GM19023 (cell line): ENCODE results near the gene MCTP1.
A peak's percentile ranks its signal among the peaks of the same experiment; 100 is the strongest.

ENCODE experiments used
- ATAC-seq: cut with Tn5 transposase; IDR thresholded peaks from one replicate; pipeline ENCODE4 v1.9.1; 2021; ENCODE audit warnings: mild to moderate bottlenecking, moderate library complexity; ENCODE audit not compliant: unreplicated experiment

The MCTP1 gene

DNA sequence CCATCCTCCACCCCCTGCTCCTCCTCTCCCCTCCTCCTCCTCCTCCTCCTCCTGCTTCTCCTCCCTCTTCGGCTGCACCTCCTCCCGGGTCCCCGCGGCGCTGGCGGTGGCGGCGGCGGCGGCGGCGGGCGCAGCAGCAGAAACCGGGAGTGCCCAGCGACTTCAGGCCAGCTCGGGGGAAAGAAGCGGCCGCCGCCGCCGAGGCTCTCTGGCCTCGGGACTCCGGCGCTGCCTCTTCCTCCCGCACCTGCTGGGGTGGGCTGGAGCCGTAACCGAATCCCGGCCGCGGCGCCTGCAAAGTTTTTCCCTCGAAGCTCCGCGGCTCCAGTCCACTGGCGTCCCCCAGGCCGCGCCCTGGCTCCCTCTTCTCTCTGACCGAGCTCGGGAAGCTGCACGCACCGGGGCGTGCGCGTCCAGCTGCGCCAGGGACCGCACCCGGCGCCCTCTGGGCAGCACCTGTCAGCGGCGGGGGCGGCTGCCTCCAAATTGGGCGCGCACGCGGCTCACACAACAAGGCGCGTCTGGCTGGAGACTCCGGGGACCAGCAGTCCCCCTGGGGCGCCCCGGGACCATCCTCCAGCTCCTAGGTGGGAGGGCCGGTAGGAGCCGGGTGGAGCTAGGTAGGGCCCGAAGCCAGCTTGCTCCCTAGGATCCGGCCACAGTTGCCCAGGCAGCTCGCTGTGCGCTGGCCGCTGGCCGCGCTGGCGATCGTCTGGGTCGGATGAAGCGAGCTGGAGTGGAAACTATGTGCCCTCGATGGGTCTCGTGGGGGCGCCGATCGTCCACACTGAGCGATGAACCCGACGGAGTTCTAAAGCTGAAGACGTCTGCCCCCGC, at the start of gene MCTP1:
TSS of gene MCTP1 (minus strand) at position 523 of the 837 bp plus-strand sequence.
- ATAC-seq, result peak; percentile 34

DNA sequence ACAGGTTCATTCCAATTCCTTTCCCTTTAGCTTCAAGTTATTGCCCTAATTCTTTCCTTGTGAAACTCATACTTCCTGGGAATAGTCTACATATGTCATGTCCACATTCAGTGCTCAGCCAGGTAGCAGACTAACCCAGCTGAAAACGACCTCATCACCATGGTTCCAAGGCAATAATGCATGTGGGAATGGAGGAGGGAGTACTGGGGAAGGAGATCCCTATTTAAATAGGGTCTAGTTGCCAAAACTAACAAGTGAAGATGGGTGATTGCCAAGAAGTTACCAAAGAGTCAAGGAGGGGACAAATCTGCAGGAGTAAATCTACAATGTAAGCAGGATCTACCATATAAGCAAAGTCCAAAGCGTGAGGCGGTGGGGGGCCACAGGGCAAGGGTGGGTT, 47.3 kb upstream of the MCTP1 start:
- ATAC-seq, result no peak

DNA sequence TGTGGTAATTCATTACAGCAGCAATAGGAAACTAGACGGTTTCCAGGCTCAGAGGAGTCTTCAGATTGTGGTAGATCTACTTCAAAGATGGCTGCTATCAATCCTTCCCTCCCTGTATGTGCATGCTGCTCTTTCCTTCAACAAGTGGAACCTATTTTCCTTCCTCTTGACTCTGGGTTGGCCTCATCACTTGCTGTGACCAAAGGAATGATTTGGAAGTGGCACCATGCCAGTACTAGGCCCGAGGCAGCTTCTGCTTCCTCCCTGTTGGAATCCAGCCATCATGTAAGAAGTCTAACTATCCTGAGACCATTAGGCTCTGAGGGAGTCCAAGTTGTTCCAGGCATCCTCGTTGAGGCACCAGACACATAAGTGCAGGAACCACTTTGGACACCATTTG, 46.5 kb upstream of the MCTP1 start:
- no peak for ATAC-seq

DNA sequence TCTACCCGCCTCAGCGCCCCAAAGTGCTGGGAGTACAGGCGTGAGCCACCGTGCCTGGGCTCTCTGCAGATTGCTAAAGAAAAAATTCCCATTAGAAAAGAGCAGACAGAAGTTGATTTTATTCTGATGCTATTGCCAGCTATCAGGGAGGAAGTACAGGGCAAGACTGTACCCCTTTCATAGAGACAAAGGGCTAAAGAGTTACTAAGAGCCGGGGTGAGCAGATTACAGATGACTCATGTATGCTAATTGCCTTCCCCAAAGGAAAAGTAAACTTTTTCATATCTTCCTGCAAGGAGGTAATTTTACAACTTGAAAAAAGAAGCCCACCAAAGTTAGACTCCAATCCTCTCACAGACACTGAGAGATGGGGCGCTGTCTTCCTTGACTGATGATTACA, 42.3 kb upstream of the MCTP1 start:
- ATAC-seq, result no peak

DNA sequence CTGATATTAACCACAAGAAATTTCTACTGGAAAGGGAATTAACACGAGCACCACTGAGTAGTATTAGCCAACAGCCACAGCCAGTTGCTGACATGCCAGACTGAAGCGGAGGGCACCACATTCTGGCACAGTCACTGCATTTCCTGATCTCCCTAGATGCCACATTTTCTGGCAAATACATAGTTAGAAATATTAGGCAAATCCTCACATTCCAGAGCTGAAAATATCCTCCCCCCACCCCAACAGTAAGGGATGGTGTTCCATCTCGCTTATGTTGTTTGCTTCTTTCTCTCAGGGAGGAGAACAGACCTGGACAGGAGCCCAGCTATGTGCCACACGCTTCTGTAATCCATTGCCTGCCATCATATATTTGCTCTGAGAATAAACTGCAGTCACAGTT, 32.8 kb upstream of the MCTP1 start:
- no peak for ATAC-seq

DNA sequence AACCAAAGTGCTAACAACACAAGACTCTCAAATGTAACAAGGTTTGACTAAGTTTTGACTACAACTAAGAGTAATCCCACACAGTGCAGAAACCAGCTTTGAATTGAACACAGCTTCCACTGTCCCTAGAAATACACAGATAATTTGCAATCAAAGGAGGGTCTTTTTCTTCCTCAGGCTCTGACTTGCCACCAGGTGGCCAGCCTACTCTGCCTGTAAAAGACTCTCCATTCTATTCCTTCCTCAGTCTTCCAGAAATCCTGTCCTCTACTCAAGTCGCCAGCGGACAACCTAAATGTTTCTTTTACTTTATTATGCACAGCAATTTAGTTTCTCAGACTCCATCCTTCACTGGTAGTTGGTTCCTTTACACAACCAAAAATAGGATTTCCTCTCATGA, 32.2 kb upstream of the MCTP1 start:
- no peak for ATAC-seq

DNA sequence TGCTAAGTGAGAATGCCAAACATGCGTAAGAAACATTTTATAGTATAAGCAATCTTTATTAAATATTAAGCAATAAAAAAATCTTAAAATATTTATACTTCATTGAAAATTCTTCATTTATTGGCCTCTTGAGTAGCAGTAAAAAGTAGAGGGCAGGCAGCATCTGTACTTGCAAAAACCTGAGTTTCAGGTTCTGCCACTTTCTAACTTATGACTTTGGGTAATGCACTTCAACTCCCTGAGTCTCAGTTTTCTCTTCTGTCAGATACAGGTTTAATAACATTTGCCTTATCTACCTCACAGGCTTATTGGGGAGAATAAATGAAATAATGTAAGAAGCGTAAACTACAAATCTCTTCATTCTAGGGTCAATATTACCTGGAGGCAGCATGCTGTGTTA, 19.8 kb upstream of the MCTP1 start:
- no peak for ATAC-seq

DNA sequence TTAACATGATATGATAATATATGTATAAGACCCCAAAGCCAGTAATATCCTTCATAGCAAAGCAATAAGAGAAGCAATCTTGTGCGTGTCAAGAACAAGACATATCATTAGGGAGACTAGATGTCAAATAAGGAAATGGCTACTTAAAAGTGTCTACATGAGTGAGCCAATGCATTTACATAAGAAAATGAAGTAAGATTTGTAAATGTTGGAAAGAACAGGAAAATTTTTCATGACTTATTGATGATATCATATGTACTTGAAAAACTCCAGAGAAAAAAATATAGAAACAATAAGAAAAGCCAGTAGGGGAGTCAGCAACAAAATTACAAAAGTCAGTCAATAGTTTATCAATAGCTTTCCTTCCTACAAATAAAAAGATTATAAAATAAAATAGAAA, 13.8 kb upstream of the MCTP1 start:
- ATAC-seq, result no peak

DNA sequence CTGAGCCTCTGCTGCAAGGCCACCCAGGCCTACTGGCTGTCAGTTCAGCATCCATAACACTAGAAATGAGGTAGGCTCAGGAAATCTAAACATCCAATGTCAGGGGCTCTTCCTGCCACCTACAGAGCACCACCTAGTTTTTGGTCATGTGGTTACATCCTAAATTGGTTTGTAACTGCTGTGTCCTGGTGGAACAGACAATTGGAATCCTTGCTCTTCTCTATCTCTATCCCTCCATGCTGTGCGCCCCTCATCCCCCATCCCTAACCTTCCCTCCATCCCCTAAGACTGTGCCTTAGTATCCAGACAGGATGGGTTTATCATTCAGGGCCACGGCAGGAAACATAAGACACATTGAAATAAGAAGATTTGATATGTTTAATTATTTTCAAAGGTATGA, 11.4 kb upstream of the MCTP1 start:
- no peak for ATAC-seq

DNA sequence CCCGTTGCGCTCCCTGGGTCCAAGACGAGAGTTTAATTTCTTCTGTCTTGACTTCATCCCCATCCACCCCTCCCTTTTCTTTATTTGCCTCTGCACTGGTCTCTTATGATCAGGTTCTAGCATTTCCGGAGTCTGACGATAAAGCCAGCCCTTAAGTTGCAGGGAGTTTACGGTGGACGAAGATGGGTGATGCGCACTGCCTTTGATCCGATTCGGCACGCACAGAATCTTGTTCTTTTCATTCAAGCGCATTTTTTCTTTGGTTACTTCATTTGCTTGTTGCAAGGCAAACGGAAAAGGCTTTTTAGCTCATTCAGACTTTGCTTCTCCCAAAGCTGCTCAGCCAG, 488 bp upstream of the MCTP1 start:
- no peak for ATAC-seq

DNA sequence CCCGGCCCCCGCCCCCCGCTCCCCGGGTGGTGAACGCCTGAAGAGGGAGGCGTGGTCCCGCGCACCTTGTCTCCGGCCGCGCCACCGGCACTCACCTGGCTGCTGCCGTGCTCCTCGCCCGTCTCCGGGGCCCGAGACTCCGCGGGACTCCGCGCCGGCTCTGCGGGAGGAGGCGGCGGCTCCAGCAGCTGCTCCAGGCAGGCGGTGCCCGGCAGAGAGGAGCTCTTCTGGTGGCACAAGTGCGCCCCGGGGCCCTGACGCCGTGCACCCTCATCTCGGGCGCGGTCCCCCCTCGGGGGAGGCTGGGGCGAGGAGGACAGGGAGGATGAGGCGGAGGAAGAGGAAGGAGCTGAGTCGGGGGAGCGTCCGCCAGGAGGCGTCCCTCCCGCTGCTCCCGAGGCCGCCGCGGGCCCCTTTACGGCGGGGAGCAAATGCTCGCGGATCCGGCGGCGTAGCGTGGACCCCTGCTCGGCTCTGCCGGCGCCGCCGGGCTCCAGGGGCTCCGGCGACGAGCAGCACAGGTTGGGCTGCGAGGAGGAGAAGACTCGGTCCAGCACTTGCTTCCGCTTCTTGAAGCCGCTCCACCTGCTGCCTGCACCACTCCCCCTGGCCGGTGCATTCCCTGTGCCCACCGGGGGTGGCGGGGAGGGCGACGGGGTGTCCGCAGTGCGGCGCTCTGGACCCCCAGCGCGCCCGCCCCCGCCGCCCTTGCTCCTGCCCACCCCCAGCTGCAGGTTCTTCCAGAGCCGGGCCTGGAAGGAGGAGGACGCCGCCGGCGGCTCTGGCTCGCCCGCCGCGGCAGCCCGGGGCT, 928 bp downstream of the MCTP1 start:
- peak; percentile 51 for ATAC-seq

DNA sequence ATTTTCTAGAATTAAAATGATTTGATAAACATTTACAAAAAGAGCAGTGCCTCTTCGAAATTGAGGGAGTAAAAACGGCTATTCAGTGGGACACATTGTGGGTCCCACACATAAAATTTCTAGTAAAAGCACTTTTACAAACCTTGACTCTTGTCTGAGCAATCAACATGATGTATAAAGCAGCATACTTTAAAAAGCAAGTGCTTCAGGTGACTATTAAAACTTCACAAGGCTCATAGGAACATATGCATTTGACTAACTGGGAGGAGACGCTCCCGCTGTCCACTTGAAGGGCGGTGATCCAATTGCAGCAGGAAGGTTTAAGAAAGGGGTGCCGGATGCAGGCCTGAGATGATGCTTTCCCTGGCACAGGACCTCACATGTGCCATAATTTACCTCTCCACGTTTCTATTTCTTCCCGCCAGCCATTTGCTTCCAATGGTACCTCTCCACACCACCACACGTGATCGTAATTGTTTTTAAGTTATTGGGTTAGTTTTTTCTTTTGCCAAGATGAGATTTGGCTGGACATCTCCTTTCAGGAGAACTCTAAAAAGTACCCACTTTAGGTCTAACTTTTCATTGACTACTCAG, 1.8 kb downstream of the MCTP1 start:
- ATAC-seq, result no peak

DNA sequence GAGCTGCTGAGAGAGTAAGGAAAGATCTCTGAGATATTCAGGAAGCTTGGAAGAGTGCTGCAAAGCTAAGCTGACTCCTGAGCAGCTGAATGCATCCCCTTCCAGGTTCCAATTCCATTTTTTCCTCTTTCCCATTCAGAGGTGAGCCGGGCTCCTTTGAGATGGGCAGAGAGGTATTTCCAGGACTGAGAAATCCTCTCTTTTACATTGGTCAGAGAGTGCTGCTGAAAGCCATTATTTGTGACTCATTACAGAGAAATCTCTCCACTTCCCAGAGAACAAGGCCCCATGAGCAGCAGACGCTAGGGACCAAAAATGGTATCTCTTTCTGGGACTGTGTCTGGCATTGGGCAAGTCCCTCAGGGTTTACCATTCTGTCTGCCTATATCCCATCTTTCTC, 3.7 kb downstream of the MCTP1 start:
- no peak for ATAC-seq

DNA sequence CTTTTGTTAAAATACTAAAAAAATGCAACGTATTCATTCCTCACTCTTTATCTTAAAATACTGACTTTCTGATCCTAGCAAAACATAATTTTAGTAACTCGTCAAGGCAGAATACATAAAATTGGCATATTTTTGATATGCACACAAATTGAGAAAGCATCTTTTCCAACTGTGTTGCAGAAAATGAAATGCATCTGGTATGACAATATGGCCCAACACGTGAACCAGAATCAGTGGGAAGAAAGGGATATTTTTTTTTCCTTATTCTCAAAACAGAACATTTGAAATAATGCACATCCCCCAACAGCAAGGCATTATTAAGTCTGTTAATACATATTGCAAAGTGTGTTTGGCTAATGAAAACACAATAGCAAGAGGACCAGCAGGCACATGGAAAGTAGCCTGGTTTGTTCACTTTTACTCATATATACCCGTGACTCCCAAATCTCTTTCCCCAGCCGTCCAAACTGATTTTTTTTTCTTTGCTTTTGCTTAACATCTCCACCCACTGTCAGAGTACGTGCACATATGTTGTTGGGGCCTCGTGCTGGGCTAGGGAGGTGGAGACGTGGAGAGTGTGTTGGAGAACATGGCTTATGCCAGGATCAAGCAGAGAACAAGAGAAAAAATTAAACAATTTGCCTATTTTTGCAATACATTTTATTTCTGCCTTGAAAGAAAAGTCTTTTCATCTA, 4.3 kb downstream of the MCTP1 start:
- no peak for ATAC-seq

DNA sequence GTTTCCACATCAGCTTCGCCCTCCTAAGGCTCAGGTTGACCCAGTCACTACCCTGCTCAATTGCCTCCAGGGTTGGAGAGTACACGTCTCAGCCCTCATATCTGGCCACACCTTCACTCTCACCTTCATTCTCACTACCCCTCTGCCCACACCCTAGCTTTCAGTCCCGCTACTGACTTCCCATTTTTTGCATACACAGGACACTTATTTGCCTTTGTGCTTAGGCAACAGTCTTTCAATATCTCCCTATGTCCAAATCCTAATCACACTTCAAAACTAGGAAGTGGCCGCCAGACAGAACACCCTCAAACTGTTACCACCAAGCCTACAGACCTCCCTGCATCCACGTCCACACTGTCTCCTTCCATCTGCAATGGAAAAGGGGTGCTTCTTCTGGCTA, 10.9 kb downstream of the MCTP1 start:
- ATAC-seq, result no peak

DNA sequence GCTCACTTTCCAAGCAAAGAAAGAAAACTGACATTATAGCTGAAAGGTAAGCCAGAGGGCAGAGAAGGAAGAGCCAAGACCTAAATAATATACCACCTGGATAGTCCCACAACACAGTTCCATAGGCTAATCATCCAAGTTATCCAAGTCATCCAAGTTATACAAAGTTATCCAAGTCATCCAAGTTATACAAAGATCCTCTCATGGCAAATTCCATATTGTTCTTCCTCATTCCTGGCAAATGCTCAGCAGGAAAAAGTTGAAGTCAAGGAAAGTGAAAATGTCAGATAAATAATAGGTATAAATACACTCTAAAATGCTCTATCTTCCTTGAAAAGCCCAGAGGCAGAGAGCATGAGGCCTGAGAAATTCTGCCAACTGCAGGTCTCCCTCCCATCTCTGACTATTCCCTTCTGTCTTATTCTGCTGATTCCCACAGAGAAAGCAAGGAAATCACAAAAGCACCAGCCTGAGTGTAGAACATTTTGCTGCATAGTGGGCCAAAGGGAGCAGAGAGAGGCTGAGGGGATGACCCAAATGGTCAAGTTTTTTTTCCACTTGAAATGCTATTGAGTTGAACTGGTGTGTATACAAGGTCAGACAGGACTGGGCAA, 12.5 kb downstream of the MCTP1 start:
- no peak for ATAC-seq

DNA sequence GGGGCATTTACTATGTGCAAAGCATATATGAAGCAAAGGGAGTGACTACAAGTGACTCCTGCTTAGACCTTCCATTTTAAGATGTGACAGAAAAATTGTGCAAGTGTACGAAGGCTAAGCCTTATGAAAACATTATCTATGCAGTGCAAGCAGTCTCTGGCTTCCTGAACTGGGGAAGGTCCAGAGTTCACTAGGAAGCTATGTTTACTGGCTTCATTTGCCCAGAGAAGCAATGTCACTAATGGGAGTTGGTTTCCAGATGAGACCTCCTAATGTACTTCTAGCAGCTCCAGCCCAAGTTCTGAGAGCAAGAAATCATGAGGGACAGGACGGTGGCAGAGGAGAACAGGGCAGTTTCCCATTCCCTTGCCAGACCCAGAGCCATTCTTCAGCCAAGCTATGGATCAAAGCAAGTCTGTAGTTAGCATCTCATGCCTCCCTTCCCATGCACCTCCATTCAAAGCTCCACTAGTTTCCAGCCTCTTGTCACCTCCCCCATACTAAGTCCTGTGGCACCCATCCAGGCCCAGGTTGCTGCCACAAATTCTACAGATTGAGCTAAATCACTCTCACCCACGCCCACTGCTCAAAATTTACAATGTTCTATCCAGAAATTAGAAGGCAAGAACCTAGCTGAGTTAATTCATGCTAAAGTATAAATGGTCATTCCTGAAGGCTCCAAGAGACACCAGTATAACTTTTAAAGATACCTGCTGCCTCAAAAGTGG, 21.8 kb downstream of the MCTP1 start:
- no peak for ATAC-seq

DNA sequence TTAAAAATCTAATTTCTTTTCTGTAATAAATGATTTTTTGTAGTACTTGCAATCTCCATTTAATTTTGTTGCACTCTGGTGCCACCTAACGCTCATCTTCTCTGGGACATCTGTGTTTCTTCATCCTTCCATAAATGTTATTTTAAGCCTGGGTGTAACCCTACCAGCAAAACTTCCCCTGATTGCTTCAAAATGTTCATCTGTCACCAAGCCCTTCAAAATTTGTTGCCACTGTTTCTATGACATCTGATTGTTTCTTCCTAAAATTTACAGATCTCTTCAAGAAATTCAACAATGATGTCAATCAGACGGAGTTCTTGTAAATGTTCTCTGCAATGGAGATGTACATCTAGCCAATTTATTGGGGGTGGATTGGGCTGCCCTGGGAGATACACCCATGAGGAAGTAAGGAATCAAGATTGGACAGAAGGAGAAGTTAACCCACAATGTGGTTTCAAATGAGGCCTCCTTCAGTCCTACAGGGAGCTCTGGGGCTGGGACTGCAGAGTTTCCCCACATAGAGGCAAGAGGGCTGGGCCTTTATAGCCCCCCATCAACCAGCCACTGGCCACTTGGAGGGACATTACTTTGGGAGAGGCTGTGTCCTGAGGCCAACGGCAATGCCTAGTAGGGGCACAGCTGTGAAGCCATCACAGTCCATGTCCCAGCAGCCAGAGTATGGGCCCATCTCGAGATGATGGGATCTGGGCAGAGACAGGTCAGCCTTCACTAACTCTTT, 23.3 kb downstream of the MCTP1 start:
- ATAC-seq, result no peak

DNA sequence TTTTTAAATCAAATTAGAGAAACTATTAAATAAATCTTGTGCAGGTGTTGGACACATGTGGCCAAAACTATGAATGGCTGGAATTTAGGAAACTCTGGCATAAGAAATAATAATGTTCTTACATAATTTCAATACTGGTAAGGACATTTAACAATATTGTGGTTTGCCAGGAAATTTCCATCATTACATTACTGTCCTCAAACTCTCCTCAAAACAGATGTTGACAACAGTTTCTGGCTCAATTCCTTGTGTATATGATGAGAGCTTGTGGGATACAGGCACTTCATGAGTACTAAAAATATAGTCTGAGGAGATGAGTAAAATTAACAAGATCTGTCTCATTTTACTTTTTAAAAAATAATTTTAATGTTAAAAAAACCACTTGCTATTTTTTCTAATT, 27.9 kb downstream of the MCTP1 start:
- ATAC-seq, result no peak

DNA sequence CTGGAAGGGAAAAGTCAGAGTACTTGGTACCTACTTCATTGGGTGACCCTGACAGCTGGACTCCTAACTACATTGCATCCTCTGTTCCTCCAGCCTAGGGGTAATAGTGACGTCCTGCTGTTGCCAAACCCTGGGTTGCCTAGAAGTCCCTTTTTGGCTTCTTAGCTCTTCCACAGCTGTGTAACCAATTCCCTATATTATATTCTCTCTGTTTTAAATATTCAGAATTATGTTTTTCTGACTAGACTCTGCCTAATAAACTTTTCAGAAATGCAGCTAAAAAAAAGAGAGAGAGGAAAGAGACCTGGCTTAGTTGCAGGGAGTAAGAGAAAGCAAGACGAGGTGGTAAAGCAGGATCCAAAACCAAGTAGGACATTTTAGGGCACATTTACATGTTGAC, 28.4 kb downstream of the MCTP1 start:
- no peak for ATAC-seq
